Activated T-cell treated with anti-CD3 and anti-CD28 coated beads, Interleukin-2, amount 50 U/mL, for 1 hour (primary cell): Measurements from ENCODE around the gene NUDT2.

ENCODE experiments used
- DNase-seq: peaks from one replicate; pipeline ENCODE4 v3.0.0-alpha.2; 2020

Gene NUDT2

GRCh38 chr9:34371886-34372466 lies 42.6 kb downstream of the NUDT2 start:
- DNase-seq = no peak

- DNase-seq = no peak
These were observed 43.2 kb downstream of the NUDT2 start for GRCh38 chr9:34372467-34373011.

DNA sequence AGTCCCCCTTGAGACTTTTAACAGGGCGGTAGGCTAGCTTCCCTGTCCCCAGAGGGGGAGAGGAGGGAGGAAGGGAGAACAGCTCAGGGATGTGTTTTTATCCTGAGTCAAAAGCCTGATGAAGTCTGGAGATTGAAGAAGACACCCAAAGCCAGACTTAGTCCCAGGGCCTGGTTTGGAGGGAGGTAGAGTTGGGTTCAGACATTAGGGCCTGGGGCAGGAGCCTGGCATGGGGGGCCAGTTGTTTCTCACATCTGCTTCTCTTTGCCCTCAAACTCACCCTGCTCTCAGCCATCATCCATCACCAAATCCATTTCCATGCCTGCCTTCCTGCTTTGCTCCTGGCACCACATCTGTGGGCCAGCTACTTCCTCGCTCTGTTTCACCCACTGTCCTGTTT lies 44.4 kb downstream of the NUDT2 start:
- no peak for DNase-seq

DNA sequence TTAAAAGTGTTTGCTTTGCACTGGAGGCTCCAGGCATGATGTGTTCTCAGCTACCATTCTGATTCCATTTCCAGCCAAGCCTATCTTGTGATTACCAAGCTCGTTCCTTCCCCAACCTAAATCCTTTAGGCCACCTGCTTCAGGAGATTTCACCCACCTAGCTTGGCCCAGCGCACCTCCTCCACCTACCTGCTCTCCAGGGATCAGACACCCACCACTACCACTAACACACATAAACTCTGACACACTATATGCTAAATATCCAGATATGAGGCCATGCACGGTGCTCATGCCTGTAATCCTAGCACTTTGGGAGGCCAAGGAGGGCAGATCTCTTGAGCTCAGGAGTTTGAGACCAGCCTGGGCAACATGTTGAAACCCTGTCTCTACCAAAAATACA lies 45.0 kb downstream of the NUDT2 start:
- no peak for DNase-seq

- no peak for DNase-seq
These were observed 45.7 kb downstream of the NUDT2 start for GRCh38 chr9:34374905-34375552.

DNA sequence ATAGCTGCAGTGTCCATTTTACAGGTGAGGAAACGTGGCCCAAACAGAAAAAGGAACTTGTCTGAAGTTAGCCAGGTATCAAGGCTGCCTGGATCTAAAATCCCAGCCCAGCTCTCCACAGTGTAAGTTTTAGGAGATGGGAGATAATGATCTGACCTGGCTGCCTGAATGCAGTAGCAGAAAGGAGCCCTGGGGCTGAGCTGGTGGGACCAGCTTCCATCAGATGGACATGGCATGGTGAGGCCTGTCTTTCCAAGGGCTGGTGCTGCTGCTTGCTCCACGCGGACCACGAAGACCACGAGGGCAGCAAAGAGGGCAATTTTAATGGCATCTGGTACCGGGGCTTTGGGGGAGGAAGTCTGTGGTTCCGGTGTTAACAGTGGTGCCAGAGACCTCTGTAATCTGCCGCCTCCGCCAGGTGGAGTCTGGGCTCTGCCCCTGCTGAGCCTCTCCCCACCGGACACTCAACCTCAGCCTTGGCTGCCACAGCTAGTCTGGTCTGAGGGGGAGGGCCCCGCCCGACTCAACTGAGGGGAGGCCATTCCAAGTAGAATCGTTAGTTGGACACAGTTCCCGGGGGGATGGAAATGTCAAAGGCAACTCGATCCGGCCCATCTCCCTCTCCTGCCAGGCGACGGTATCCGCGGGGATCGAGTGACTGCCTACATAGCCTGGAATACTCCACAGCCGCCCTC lies 46.7 kb downstream of the NUDT2 start:
- peak; percentile 63 for DNase-seq

GRCh38 chr9:34376596-34377403 lies 47.4 kb downstream of the NUDT2 start, which contains the start of gene MYORG:
Gene MYORG, minus strand, starts transcription at chr9:34376898. Its CDS starts 3,955 bp downstream, at chr9:34372943.
- DNase-seq = peak; percentile 96

DNA sequence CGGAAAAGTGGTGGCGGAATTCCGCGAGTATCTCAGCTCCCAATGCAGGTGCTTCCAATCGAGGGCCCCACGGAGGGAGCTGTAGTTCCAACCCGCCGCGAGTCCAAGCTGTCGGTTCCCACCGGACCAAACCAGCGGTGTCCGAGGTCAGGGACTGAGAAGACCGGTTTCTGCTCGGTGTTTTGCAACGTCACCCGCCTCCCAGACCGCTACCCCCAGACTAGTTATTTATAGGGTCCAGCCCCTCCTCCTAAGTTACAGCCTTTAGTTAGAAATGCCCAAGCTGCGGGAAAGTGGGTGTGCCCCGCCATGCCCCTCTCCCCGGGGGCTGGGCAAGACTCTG lies 48.0 kb downstream of the NUDT2 start:
- no peak for DNase-seq

DNA sequence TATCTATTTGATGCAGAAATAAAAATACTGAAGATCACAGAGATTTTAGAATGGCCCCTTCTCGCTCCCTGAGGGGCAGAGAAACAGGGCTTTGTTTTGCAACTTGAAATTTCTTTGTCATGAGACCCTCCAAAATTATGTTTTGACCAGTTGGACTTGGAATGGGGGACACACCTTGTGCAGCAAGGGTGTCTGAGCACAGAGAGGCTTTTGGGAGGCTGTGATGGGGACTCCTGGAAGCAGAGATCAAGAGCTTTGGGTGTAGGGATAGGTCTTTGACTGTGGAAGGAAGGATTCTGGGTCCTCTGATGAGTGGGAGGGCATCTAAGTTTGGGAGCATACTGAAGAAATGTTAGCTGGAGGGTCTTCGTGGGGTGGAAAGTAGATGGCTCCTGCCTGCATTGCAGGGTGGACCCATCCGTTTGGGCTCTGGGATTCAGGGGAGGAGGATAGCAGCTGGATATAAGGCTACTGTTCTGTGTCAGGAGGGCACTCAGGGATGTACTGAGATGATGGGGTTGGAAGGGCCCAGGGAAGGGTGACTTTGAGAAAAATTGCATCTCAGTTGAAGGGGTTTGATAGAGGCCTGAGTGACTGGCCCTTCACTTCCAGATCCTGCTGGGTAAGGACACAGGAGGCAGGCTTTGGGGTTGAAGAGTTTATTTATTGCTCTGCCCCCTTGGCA lies 49.1 kb downstream of the NUDT2 start:
- DNase-seq = no peak

DNA sequence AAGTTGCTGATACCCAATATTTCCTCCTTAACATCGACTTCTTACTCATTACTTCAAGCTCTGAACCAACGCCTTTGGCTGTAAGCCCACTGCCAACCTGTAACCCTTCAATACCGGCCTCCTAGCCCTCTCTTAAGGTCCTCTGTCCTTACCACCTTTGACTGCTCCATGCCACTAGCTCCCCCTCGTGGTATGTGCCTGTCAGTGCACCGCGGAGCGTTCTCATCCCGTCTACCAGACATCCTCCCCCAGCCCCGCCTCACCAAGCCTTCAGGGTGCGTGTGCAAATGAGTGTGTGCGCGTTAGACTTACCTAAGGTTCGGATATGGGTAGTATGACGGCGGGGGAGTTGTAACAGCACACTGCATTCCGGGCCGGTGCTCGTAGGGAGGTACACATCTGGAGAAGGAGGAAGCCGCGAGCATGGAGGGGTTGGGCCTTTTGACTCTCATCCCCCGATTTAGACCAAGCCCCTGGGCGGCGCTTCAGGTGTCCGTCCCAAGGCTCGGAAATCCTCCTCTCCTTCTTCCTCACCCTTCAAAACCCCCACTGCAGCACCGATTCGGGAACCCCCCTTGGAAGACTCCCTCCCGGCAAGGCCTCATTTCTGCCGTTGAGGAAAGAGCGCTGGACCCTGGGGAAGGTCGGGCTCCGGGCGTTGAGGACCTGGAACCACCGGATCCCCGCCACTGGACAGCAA lies 50.1 kb downstream of the NUDT2 start:
- DNase-seq = peak; percentile 90

DNA sequence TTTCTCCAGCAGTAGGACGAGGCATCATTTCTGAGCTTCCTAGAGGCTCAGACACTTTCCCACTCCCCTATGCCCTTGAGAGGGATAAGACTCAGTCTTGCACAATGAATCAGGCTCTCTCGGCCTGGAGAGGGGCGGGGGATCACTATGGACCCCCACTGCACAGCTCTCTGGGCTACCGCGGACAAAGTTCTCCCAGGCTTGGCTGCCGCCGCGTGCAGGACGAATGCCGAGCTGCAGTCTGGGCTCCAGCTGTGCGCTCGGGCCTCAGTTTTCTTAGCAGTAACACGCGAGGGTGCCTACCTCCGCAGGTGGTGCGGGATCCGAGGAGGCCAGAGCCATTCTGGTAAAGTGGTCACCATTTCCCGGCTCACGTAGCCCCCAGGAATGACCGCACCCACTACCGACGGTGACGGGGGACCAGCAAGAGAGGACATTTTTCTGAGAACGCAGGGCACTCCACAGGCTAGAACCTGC lies 50.7 kb downstream of the NUDT2 start:
- DNase-seq = peak; percentile 45

DNA sequence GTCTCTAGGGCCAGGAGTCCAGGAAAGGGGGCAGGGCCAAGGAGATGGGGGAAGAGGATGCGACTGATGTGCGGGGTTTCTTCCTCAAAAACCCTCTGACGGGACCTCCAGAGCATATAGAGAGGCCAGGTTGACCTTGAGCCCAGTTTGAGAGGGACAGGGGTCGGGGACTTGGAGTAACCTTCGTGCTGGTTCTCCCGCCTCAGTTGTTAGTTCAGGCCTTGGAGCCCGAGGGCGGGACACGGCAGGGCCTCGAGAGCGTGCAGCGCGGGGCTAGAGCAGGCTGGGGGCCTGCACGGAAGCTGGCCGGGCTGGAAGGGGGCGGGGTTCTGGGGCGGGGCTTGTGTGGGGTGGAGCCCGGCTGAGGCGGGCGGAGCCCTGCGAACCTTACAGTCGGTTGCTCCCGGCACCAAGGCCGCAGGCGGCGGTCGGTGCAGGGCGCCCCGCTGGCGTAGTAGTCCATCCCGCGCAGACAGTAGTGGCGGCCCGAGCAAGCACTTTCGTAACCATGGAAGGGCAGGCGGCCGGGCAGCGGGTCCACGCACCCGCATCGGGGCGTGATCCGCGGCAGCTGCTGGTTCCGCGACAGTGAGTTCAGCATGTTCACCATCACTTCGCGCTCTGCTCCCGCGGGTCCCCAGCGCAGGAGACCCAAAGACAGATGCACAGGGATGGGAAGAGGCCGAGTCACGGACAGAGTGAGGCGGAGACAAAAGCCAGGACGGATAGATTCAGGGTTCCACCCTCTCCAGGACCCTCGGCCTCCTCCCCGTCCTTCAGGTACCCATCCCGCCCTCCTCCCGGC lies 51.3 kb downstream of the NUDT2 start:
- DNase-seq = peak; percentile 81

GRCh38 chr9:34381323-34381722 lies 52.0 kb downstream of the NUDT2 start:
- DNase-seq = no peak

- no peak for DNase-seq
These were observed 52.7 kb downstream of the NUDT2 start for GRCh38 chr9:34382054-34382453.

GRCh38 chr9:34382879-34383278 lies 53.5 kb downstream of the NUDT2 start:
- no peak for DNase-seq

DNA sequence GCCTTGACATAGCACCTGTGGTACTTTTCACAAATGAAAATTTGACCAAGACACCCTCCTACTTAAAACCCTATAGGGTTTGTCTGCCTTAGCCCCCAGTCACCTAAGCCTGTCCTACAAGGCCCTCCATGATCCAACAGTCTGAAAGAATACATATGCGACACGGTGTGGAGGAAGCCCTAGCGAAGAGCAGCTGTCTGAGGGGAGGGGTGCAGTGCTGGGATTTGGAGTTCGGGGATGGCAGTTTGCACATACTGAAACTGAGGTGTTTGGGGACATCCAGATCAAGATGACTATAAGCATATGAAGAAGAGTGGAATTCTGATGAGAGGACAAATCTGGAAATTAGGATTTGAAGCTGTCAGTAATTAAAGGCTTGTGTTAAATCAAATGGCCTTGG lies 54.5 kb downstream of the NUDT2 start:
- DNase-seq = no peak

- DNase-seq = no peak
These were observed 55.2 kb downstream of the NUDT2 start for GRCh38 chr9:34384368-34385165.

- DNase-seq = no peak
These were observed 56.3 kb downstream of the NUDT2 start for GRCh38 chr9:34385561-34386230.

GRCh38 chr9:34386656-34387055 lies 57.3 kb downstream of the NUDT2 start:
- no peak for DNase-seq
